HepG2 (cell line): Measurements from ENCODE around the gene RNASE9. TPM values are rescaled to one million over a fixed set of nuclear protein-coding genes. Genes with fewer than 3 reads are reported as not detected.
A peak's percentile ranks its signal among the peaks of the same experiment; 100 is the strongest.

Experiments used
- ARHGAP35 ChIP-seq: sonication (generic); formaldehyde crosslinking; IDR thresholded peaks from 2 replicates; pipeline ENCODE4 v1.9.0; 2022; ENCODE audit warnings: mild to moderate bottlenecking, inconsistent platforms, moderate library complexity, missing genetic modification reagents, borderline replicate concordance
- BATF2 ChIP-seq: sonication (generic); formaldehyde crosslinking; IDR thresholded peaks from 2 replicates; pipeline ENCODE4 v1.8.0; 2022; ENCODE audit warnings: mild to moderate bottlenecking, missing genetic modification reagents, moderate library complexity
- FOXP1 ChIP-seq, 2 experiments: fragments of 450-650 bp in 1 of 2; IDR thresholded peaks; 2 replicates each; pipeline ENCODE4 v1.6.1; 2017 to 2018; ENCODE audit warnings: antibody characterized with exemption in 1 of 2
- GLI4 ChIP-seq: sonication (generic); formaldehyde crosslinking; IDR thresholded peaks from 2 replicates; pipeline ENCODE4 v1.5.1; 2020; ENCODE audit warnings: missing genetic modification reagents, mild to moderate bottlenecking, moderate library complexity, borderline replicate concordance
- GZF1 ChIP-seq: sonication (generic); formaldehyde crosslinking; IDR thresholded peaks from 2 replicates; pipeline ENCODE4 v1.5.1; 2020; ENCODE audit warnings: mild to moderate bottlenecking, missing genetic modification reagents
- HINFP ChIP-seq: sonication (generic); formaldehyde crosslinking; IDR thresholded peaks from 2 replicates; pipeline ENCODE4 v1.4.0; 2020; ENCODE audit warnings: low read depth, mild to moderate bottlenecking, missing genetic modification reagents
- JUND ChIP-seq: sonication (generic); formaldehyde crosslinking; IDR thresholded peaks from 2 replicates; pipeline ENCODE4 v1.8.0; 2022; ENCODE audit warnings: mild to moderate bottlenecking, missing genetic modification reagents
- KLF9 ChIP-seq: IDR thresholded peaks from 2 replicates; pipeline ENCODE4 v1.6.1; 2016; ENCODE audit warnings: low read depth
- MAZ ChIP-seq, 2 experiments: sonication (generic) in 1 of 2; formaldehyde crosslinking in 1 of 2; IDR thresholded peaks; 2 replicates each; pipeline versions ENCODE4 v1.5.0 to v1.6.1; 2012 to 2020; ENCODE audit warnings: low read depth in 2 of 2, mild to moderate bottlenecking in 2 of 2, borderline replicate concordance in 1 of 2, improper control_type of control experiment in 1 of 2, low read length in 1 of 2, missing genetic modification reagents in 1 of 2, moderate library complexity in 1 of 2
- PHF8 ChIP-seq: sonication (generic); formaldehyde crosslinking; IDR thresholded peaks from 2 replicates; pipeline ENCODE4 v1.5.0; 2020; ENCODE audit warnings: missing genetic modification reagents
- SMAD3 ChIP-seq: sonication (generic); formaldehyde crosslinking; IDR thresholded peaks from 2 replicates; pipeline ENCODE4 v1.4.0; 2020; ENCODE audit warnings: missing genetic modification reagents
- TEAD2 ChIP-seq: sonication (generic); formaldehyde crosslinking; IDR thresholded peaks from 2 replicates; pipeline ENCODE4 v1.9.0; 2021; ENCODE audit warnings: missing genetic modification reagents
- THAP9 ChIP-seq: sonication (generic); formaldehyde crosslinking; IDR thresholded peaks from 2 replicates; pipeline ENCODE4; 2020; ENCODE audit warnings: missing genetic modification reagents, mild to moderate bottlenecking, borderline replicate concordance
- THRA ChIP-seq: sonication (generic); formaldehyde crosslinking; IDR thresholded peaks from 2 replicates; pipeline ENCODE4 v1.4.0; 2020; ENCODE audit warnings: missing genetic modification reagents, borderline replicate concordance
- ZFP62 ChIP-seq: sonication (generic); formaldehyde crosslinking; IDR thresholded peaks from 2 replicates; pipeline ENCODE4 v1.4.0; 2020; ENCODE audit warnings: missing genetic modification reagents
- ZNF224 ChIP-seq: sonication (generic); formaldehyde crosslinking; IDR thresholded peaks from 2 replicates; pipeline ENCODE4 v1.5.0; 2020; ENCODE audit warnings: mild to moderate bottlenecking, missing genetic modification reagents
- ZNF263 ChIP-seq: sonication (generic); formaldehyde crosslinking; IDR thresholded peaks from 2 replicates; pipeline ENCODE4 v1.4.0; 2020; ENCODE audit warnings: missing genetic modification reagents
- ZNF280B ChIP-seq: sonication (generic); formaldehyde crosslinking; IDR thresholded peaks from 2 replicates; pipeline ENCODE4 v1.5.0; 2020; ENCODE audit warnings: missing genetic modification reagents, mild to moderate bottlenecking, borderline replicate concordance
- ZNF282 ChIP-seq: fragments of 450-650 bp; IDR thresholded peaks from 2 replicates; pipeline ENCODE4 v1.6.1; 2018; ENCODE audit not compliant: partially characterized antibody
- ZNF607 ChIP-seq: sonication (generic); formaldehyde crosslinking; IDR thresholded peaks from 2 replicates; pipeline ENCODE4 v1.5.1; 2020; ENCODE audit warnings: missing genetic modification reagents, mild to moderate bottlenecking, borderline replicate concordance
- polyA plus RNA-seq, 8 experiments: library from polyadenylated mRNA; depleted of rRNA in 3 of 8; stranded (reverse) in 7 of 8; unstranded in 1 of 8; fragments of >200 nt; fragmentation: Illumina TruSeq in 4 of 8; extraction: Trizol in 4 of 8; gene quantifications; 2 replicates each; pipeline versions ENCODE4 v1.2.1 to v1.2.3, GENCODE V29; 2011 to 2016; ENCODE audit warnings: low read depth in 4 of 8, missing spikeins in 1 of 8, mixed read lengths in 1 of 8; ENCODE audit not compliant: insufficient read depth in 1 of 8
- total RNA-seq, 5 experiments: library from RNA; depleted of rRNA; stranded (reverse); fragments of >200 nt; fragmentation: Illumina TruSeq; extraction: Trizol; gene quantifications; 2 replicates each; pipeline ENCODE4 v1.2.3, GENCODE V29; 2016; ENCODE audit warnings: low read depth in 1 of 5

Gene RNASE9
- total and polyA plus RNA-seq, 2 of the 13 experiments (the other 11 are each of a cell fraction or from before 2014, with no cell fraction given), result not detected

GRCh38 chr14:20610002-20610765, 49.3 kb upstream of the RNASE9 start (continued):
- peak; percentile 93 for TF ChIP-seq ZNF224
- no peak for TF ChIP-seq MAZ (IDR thresholded peaks at IDR 0.05; ENCODE audit: borderline replicate concordance, low read depth, low read length)
- TF ChIP-seq MAZ (CRISPR knock-in tag; IDR thresholded peaks at IDR 0.05; ENCODE audit: low read depth), result peak; percentile 55
- TF ChIP-seq GZF1, result peak; percentile 24; the same call in 1 of the 2 replicates
- peak; percentile 93 for TF ChIP-seq SMAD3 (CRISPR knock-in tag)
- TF ChIP-seq ZNF607 (CRISPR knock-in tag), result peak; percentile 66; the same call in 1 of the 2 replicates
- peak; percentile 41; the same call in 1 of the 2 replicates for TF ChIP-seq HINFP (CRISPR knock-in tag)
- no peak; the same call in 1 of the 2 replicates for TF ChIP-seq ZNF280B (CRISPR knock-in tag)
- no peak for TF ChIP-seq ZNF282
- 0 out of 2 replicates have a peak, but pooled peaks have one; percentile 28 for TF ChIP-seq THRA (CRISPR knock-in tag)
- TF ChIP-seq KLF9, result 0 out of 2 replicates have a peak, but pooled peaks have one; percentile 32
- TF ChIP-seq ZFP62 (CRISPR knock-in tag), result no peak
- peak; percentile 46; the same call in 1 of the 2 replicates for TF ChIP-seq THAP9 (CRISPR knock-in tag)
- peak; percentile 87 for TF ChIP-seq ZNF263 (CRISPR knock-in tag)
- TF ChIP-seq JUND, result no peak
- no peak for TF ChIP-seq GLI4 (CRISPR knock-in tag)
- TF ChIP-seq FOXP1 (IDR thresholded peaks at IDR 0.05), result no peak
- TF ChIP-seq FOXP1 (CRISPR knock-in tag; IDR thresholded peaks at IDR 0.05), result 0 out of 2 replicates have a peak, but pooled peaks have one; percentile 14
- no peak for TF ChIP-seq TEAD2 (CRISPR knock-in tag)
- TF ChIP-seq ARHGAP35 (CRISPR knock-in tag), result no peak
- no peak for TF ChIP-seq BATF2 (CRISPR knock-in tag)
- no peak; the same call in none of the 2 replicates for TF ChIP-seq PHF8 (CRISPR knock-in tag)
